Stomach (tissue), 9 donors: ENCODE results near the gene MIS18BP1. TPM values are rescaled to one million over a fixed set of nuclear protein-coding genes. Genes with fewer than 3 reads are reported as not detected.

ENCODE experiments used
- DNase-seq, 2 donors: peaks; one replicate each; pipeline versions ENCODE4 v3.0.0 to v3.0.0-alpha.2; 2013 to 2019
- H3K27ac ChIP-seq, 5 donors: fragments of 200-600 bp in 4 of 5; sonication (generic) in 4 of 5; one replicate each; pipeline ENCODE4 v1.5.1; 2013 to 2019; ENCODE audit warnings: mild to moderate bottlenecking in 1 of 5, moderate library complexity in 1 of 5
- H3K27me3 ChIP-seq, 3 donors: fragments of 200-600 bp; sonication (generic); one replicate each; pipeline ENCODE4 v1.5.1; 2017 to 2019; ENCODE audit warnings: mixed run types in 1 of 3
- H3K36me3 ChIP-seq, 4 donors: fragments of 200-600 bp; sonication (generic); 1 replicate in 3 of 4; 2 replicates in 1 of 4; pipeline ENCODE4 v1.5.1; 2016 to 2019
- H3K4me1 ChIP-seq, 4 donors: fragments of 200-600 bp; sonication (generic); one replicate each; pipeline ENCODE4 v1.5.1; 2016 to 2019
- H3K4me3 ChIP-seq, 4 donors: fragments of 200-600 bp; sonication (generic) in 3 of 4; one replicate each; pipeline ENCODE4 v1.5.1; 2016 to 2019; ENCODE audit warnings: mild to moderate bottlenecking in 1 of 4
- H3K9me3 ChIP-seq, 4 donors: fragments of 200-600 bp; sonication (generic); one replicate each; pipeline ENCODE4 v1.5.1; 2016 to 2019
- EP300 ChIP-seq: sonication (generic); formaldehyde crosslinking; IDR thresholded peaks from one replicate; pipeline ENCODE4 v1.6.1; 2017; ENCODE audit warnings: antibody characterized with exemption
- POLR2A ChIP-seq, 4 donors: fragments of 450-650 bp; IDR thresholded peaks; one replicate each; pipeline ENCODE4 v1.6.1; 2016; ENCODE audit warnings: antibody characterized with exemption in 4 of 4, control low read depth in 2 of 4, mild to moderate bottlenecking in 1 of 4, moderate library complexity in 1 of 4
- POLR2AphosphoS5 ChIP-seq, 3 donors: sonication (generic); formaldehyde crosslinking; IDR thresholded peaks; one replicate each; pipeline ENCODE4 v1.6.1; 2016; ENCODE audit warnings: antibody characterized with exemption in 3 of 3
- WGBS, 5 donors: extraction: QIAGEN DNeasy Blood & Tissue Kit in 3 of 5; methylation state at CpG; one replicate each; pipeline versions ENCODE4 v1.1.5 to v1.1.7; 2013 to 2018; 5-methylcytosine and 5-hydroxymethylcytosine counted together
- intact Hi-C: fragments of 100-400 bp; cut with DNase I; formaldehyde crosslinking; loops from one replicate; pipeline ENCODE4 v1.15.1; 2023; ENCODE audit warnings: low total_unique reads
- polyA plus RNA-seq, 3 donors: library from polyadenylated mRNA; stranded (reverse); fragments of 200-250 nt; gene quantifications; one replicate each; pipeline ENCODE4 v1.2.3, GENCODE V29; 2013
- total RNA-seq, 5 donors: library from RNA; depleted of rRNA; stranded (reverse); fragments of >200 nt; gene quantifications; one replicate each; pipeline versions ENCODE4 v1.1.0 to v1.2.3, GENCODE V29; 2014 to 2016
- TF ChIP-seq, protein P1 (sequence below), 7 experiments: fragments of 450-650 bp in 4 of 7; fragments of 200-600 bp in 3 of 7; sonication (generic) in 3 of 7; IDR thresholded peaks; one replicate each; pipeline ENCODE4 v1.5.1; 2016 to 2019; ENCODE audit warnings: antibody characterized with exemption in 7 of 7, control low read depth in 2 of 7, mild to moderate bottlenecking in 1 of 7
- donor health status: healthy with polysubstance abuse.
- donor health status: Bipolar disorder and iron deficiency.
- donor health status: healthy.

The MIS18BP1 gene
- total and polyA plus RNA-seq, 8 donors, result 4.4 to 67.7 (median 13.2) TPM

- WGBS, 5 donors, result 80 to 89% (median 84%) methylated on average over 3 of the region's 3 CpGs
- intact Hi-C loops, result no loop called here
- H3K27ac ChIP-seq, result no peak overlapping the region
- peaks cover 0 to 25% (median 22%) of the 10 kb centered on the region in 4 donors for H3K36me3 ChIP-seq
- H3K4me3 ChIP-seq, result no peak overlapping the region
- no peaks in the 10 kb centered on the region for H3K9me3 ChIP-seq
- TF ChIP-seq POLR2AphosphoS5 (IDR thresholded peaks at IDR 0.05), result no peak
- TF ChIP-seq EP300, result no peak
- TF ChIP-seq POLR2A (IDR thresholded peaks at IDR 0.05), result no peak
- TF ChIP-seq, protein P1, sequence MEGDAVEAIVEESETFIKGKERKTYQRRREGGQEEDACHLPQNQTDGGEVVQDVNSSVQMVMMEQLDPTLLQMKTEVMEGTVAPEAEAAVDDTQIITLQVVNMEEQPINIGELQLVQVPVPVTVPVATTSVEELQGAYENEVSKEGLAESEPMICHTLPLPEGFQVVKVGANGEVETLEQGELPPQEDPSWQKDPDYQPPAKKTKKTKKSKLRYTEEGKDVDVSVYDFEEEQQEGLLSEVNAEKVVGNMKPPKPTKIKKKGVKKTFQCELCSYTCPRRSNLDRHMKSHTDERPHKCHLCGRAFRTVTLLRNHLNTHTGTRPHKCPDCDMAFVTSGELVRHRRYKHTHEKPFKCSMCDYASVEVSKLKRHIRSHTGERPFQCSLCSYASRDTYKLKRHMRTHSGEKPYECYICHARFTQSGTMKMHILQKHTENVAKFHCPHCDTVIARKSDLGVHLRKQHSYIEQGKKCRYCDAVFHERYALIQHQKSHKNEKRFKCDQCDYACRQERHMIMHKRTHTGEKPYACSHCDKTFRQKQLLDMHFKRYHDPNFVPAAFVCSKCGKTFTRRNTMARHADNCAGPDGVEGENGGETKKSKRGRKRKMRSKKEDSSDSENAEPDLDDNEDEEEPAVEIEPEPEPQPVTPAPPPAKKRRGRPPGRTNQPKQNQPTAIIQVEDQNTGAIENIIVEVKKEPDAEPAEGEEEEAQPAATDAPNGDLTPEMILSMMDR (IDR thresholded peaks at IDR 0.05), result no peak
- no peaks in the 10 kb centered on the region for H3K27me3 ChIP-seq
- no peak for DNase-seq
- no peaks in the 10 kb centered on the region for H3K4me1 ChIP-seq
Observed at GRCh38 chr14:45198551-45198950, 54.5 kb downstream of the MIS18BP1 start.

GRCh38 chr14:45194964-45195363 is 58.0 kb downstream of the MIS18BP1 start:
- Histone ChIP-seq H3K36me3 (peaks cover 0 to 3% (median 0%) of the 10 kb centered on the region in 4 donors), H3K4me1 (no peaks in the 10 kb centered on the region), H3K27me3 (no peaks in the 10 kb centered on the region), H3K27ac (no peak overlapping the region), H3K4me3 (no peak overlapping the region), H3K9me3 (no peaks in the 10 kb centered on the region)
- WGBS, 5 donors, result 81 to 88% (median 85%) methylated on average over 4 of the region's 4 CpGs
- intact Hi-C loops, result no loop called here
- no peak for TF ChIP-seq POLR2A (IDR thresholded peaks at IDR 0.05)
- TF ChIP-seq EP300, result no peak
- TF ChIP-seq, protein P1 (IDR thresholded peaks at IDR 0.05), result no peak
- no peak for TF ChIP-seq POLR2AphosphoS5 (IDR thresholded peaks at IDR 0.05)
- no peak for DNase-seq

GRCh38 chr14:45185100-45185814 is 67.7 kb downstream of the MIS18BP1 start:
- Histone ChIP-seq H3K27ac (no peak overlapping the region), H3K9me3 (no peaks in the 10 kb centered on the region), H3K36me3 (peaks cover 0 to 18% (median 17%) of the 10 kb centered on the region in 4 donors), H3K4me1 (no peaks in the 10 kb centered on the region), H3K4me3 (no peak overlapping the region), H3K27me3 (no peaks in the 10 kb centered on the region)
- WGBS, 5 donors, result 89 to 98% (median 97%) methylated on average over 2 of the region's 2 CpGs
- no peak for DNase-seq
- no peak for TF ChIP-seq POLR2AphosphoS5 (IDR thresholded peaks at IDR 0.05)
- no peak for TF ChIP-seq EP300
- no peak for TF ChIP-seq POLR2A (IDR thresholded peaks at IDR 0.05)
- TF ChIP-seq, protein P1 (IDR thresholded peaks at IDR 0.05), result no peak
- intact Hi-C loops, result no loop called here

- no peaks in the 10 kb centered on the region for H3K27me3 ChIP-seq
- H3K36me3 ChIP-seq, result no peaks in the 10 kb centered on the region
- no peaks in the 10 kb centered on the region for H3K4me1 ChIP-seq
- no peaks in the 10 kb centered on the region for H3K9me3 ChIP-seq
- no peak overlapping the region for H3K27ac ChIP-seq
- 50 to 64% (median 60%) methylated on average over 3 of the region's 3 CpGs for WGBS, 5 donors
- intact Hi-C loops, result no loop called here
- H3K4me3 ChIP-seq, result no peak overlapping the region
- no peak for DNase-seq
- no peak for TF ChIP-seq EP300
- no peak for TF ChIP-seq POLR2A (IDR thresholded peaks at IDR 0.05)
- TF ChIP-seq, protein P1 (IDR thresholded peaks at IDR 0.05), result no peak
- TF ChIP-seq POLR2AphosphoS5 (IDR thresholded peaks at IDR 0.05), result no peak
Observed at GRCh38 chr14:45181806-45182205, 71.2 kb downstream of the MIS18BP1 start.
